ENCODE measurements around the gene NBAS. TPM values are rescaled to one million over a fixed set of nuclear protein-coding genes. Genes with fewer than 3 reads are reported as not detected.

NBAS gene
- polyA plus RNA-seq, 1 experiment: 35.6 TPM

DNA sequence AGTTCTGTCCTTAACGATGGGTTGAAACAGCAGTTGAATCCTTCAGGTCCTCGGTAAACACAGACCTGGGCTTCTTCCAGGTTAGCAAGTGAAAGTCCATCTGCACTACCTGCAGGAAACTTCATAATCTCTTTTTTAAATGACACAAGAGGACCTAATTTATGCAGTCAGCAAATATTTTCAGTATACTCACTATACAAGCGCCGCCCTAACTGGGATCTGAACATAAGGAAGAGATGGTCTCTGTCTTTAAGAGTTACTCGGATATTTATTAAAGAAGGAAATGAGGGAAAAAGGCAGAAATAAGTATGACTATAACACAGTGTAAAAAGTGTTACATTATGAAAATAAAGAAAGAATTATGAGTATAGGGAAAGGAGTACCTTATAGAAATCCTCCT, 103.3 kb downstream of the NBAS start:
- ChIA-PET CTCF (no interaction called here), POLR2A (no interaction called here)
- H3K4me3 ChIP-seq (ENCODE audit: low read depth, low read length): no peak overlapping the region
- H3K36me3 ChIP-seq (ENCODE audit: control insufficient read depth, insufficient read depth, low read length): peaks cover 4% of the 10 kb centered on the region
- no peaks in the 10 kb centered on the region for H3K27me3 ChIP-seq (ENCODE audit: control insufficient read depth, insufficient read depth, low read length)
- TF ChIP-seq, protein P1, sequence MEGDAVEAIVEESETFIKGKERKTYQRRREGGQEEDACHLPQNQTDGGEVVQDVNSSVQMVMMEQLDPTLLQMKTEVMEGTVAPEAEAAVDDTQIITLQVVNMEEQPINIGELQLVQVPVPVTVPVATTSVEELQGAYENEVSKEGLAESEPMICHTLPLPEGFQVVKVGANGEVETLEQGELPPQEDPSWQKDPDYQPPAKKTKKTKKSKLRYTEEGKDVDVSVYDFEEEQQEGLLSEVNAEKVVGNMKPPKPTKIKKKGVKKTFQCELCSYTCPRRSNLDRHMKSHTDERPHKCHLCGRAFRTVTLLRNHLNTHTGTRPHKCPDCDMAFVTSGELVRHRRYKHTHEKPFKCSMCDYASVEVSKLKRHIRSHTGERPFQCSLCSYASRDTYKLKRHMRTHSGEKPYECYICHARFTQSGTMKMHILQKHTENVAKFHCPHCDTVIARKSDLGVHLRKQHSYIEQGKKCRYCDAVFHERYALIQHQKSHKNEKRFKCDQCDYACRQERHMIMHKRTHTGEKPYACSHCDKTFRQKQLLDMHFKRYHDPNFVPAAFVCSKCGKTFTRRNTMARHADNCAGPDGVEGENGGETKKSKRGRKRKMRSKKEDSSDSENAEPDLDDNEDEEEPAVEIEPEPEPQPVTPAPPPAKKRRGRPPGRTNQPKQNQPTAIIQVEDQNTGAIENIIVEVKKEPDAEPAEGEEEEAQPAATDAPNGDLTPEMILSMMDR (IDR thresholded peaks at IDR 0.05; ENCODE audit: insufficient read depth, low read depth, low read length): no peak
- no peak for DNase-seq (ENCODE audit: low read depth)

DNA sequence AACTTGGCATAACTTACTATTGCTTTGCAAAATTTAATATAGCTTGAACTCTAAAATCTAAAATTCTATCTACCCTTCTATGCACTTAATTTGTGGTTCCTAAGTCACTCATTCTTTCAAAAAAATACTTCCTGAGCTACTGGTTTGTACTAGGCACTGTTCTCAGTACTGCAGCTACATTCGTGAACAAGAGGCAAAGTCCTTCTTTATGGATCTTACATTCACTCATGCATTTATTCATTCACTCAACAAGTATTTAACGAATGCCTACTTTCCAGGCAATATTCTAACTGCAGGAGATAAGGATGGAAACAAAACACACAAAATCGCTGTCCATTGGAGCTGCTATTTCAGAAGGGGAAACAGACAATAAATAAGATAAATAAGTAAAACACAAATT, 104.8 kb downstream of the NBAS start:
- no peak for DNase-seq (ENCODE audit: low read depth)
- Histone ChIP-seq H3K27me3 (ENCODE audit: control insufficient read depth, insufficient read depth, low read length) (no peaks in the 10 kb centered on the region), H3K4me3 (ENCODE audit: low read depth, low read length) (no peak overlapping the region), H3K36me3 (ENCODE audit: control insufficient read depth, insufficient read depth, low read length) (peaks cover 4% of the 10 kb centered on the region; the same call in 1 of the 2 replicates)
- POLR2A ChIA-PET: no interaction called here
- TF ChIP-seq, protein P1 (IDR thresholded peaks at IDR 0.05; ENCODE audit: insufficient read depth, low read depth, low read length): no peak
- CTCF ChIA-PET: no interaction called here

DNA sequence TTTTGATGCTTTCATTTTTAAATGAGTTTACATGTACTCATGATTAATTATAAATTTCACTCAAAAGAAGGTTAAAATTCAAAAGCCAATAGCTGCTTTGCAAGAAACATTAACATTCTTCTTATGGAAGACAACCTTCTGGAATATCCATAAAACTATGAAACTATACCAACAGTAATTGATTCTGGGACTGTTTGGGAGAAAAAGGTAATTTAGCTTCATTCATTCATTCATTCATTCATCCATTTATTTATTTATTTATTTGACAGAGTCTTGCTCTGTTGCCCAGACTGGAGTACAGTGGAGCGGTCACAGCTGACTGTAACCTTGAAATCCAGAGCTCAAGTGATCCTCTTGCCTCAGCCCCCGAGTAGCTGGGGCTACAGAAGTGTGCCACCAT, 110.3 kb downstream of the NBAS start:
- TF ChIP-seq, protein P1 (IDR thresholded peaks at IDR 0.05; ENCODE audit: insufficient read depth, low read depth, low read length): no peak
- Histone ChIP-seq H3K27me3 (ENCODE audit: control insufficient read depth, insufficient read depth, low read length) (no peaks in the 10 kb centered on the region), H3K36me3 (ENCODE audit: control insufficient read depth, insufficient read depth, low read length) (0 out of 2 replicates have a peak, but pooled peaks cover 2% of the 10 kb centered on the region), H3K4me3 (ENCODE audit: low read depth, low read length) (no peak overlapping the region)
- POLR2A ChIA-PET: no interaction called here
- DNase-seq (ENCODE audit: low read depth): no peak
- CTCF ChIA-PET: interaction anchor here (0.9 to 1.0 kb wide), 2 partner anchors 14 to 50 kb away, joined by 4 read pairs; no protein-coding TSS in a partner anchor

DNA sequence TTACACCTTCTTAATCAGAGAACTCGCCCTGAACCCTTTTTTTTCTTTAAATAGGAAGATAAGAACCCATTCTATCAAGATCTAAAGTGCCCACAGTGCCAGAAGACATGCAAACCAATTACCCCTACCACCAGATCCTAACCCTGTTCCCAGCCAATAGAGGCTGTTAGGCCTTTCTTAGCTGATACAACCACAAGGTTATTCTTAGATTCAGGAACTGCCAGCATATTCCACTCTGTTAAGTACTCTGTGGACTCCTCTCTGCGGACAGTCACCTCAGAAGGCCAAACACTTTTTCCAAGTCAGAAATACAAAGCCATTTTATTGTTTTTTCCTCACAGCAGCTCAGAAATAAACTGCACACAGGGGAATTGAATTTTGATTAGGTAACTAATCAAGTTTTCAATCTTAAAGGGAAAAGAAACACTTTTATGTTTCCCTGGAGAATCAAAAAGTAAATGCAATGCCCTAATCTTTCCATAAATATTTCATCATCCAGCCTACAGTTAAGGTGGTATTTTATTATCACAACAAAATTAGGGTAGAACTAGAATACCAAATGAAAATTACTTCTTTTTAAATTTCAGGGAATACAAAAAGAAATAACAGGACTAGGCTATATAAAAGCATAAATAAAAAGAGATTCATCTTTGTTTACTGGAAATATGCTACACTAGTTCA, 111.4 kb downstream of the NBAS start:
- DNase-seq (ENCODE audit: low read depth): no peak
- ChIA-PET CTCF (no interaction called here), POLR2A (no interaction called here)
- Histone ChIP-seq H3K4me3 (ENCODE audit: low read depth, low read length) (no peak overlapping the region), H3K36me3 (ENCODE audit: control insufficient read depth, insufficient read depth, low read length) (0 out of 2 replicates have a peak, but pooled peaks cover 2% of the 10 kb centered on the region), H3K27me3 (ENCODE audit: control insufficient read depth, insufficient read depth, low read length) (no peaks in the 10 kb centered on the region)
- TF ChIP-seq, protein P1 (IDR thresholded peaks at IDR 0.05; ENCODE audit: insufficient read depth, low read depth, low read length): no peak

DNA sequence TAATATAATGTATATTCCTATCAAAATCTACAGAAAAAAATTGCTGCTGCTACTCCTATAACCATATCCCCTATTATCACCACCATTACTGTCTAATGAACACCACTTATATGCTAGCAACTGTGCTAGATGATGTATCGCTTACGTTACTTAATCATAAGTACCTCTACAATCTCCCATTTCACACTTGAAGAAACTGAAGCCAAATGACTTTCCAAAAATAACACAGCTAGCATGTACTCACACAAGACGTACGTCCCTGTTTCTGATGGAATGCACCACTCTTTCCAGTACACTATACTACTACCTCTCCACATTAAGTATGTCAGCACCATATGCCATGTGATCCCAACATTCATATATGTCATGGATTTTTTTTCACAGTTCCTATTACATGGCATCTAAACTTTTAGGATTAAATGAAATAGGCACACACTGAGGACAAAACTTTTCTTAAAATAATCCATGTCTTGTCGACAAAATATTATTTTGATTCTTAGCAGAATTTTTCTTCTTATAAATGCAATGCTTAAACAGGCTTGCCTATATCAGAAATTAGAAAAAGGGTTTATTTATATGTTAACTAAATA, 112.8 kb downstream of the NBAS start:
- CTCF ChIA-PET: no interaction called here
- TF ChIP-seq, protein P1 (IDR thresholded peaks at IDR 0.05; ENCODE audit: insufficient read depth, low read depth, low read length): no peak
- Histone ChIP-seq H3K27me3 (ENCODE audit: control insufficient read depth, insufficient read depth, low read length) (no peaks in the 10 kb centered on the region), H3K36me3 (ENCODE audit: control insufficient read depth, insufficient read depth, low read length) (0 out of 2 replicates have a peak, but pooled peaks cover 2% of the 10 kb centered on the region), H3K4me3 (ENCODE audit: low read depth, low read length) (no peak overlapping the region)
- DNase-seq (ENCODE audit: low read depth): no peak
- POLR2A ChIA-PET: no interaction called here

All from BJ (cell line).